MM.1S (cell line): ENCODE measurements around the gene GAK.

Experiments
- DNase-seq: peaks from one replicate; pipeline ENCODE4 v3.0.0-alpha.2; 2015
- H2AFZ ChIP-seq: fragments of 300-600 bp; sonication (generic); 2 replicates; pipeline ENCODE4 v1.6.0; 2016; ENCODE audit warnings: antibody characterized with exemption, low read length
- H3F3A ChIP-seq: fragments of 300-600 bp; sonication (generic); 2 replicates; pipeline ENCODE4 v1.6.1; 2016; ENCODE audit warnings: mild to moderate bottlenecking, antibody characterized with exemption, low read length, moderate library complexity, mixed read lengths; ENCODE audit not compliant: insufficient read depth
- H3K27ac ChIP-seq: fragments of 300-600 bp; sonication (generic); 2 replicates; pipeline ENCODE4 v1.5.1; 2016; ENCODE audit warnings: mild to moderate bottlenecking, low read length
- H3K27me3 ChIP-seq: fragments of 300-600 bp; sonication (generic); replicated peaks from 2 replicates; pipeline ENCODE4 v1.6.0; 2016; ENCODE audit warnings: low read length; ENCODE audit not compliant: insufficient read depth
- H3K36me3 ChIP-seq: fragments of 300-600 bp; sonication (generic); replicated peaks from 2 replicates; pipeline ENCODE4 v1.6.1; 2016; ENCODE audit warnings: mild to moderate bottlenecking, low read length, mixed read lengths; ENCODE audit not compliant: insufficient read depth
- H3K4me1 ChIP-seq: fragments of 300-600 bp; sonication (generic); 2 replicates; pipeline ENCODE4 v1.6.1; 2016; ENCODE audit warnings: low read length, mixed read lengths
- H3K4me2 ChIP-seq: fragments of 300-600 bp; sonication (generic); 2 replicates; pipeline ENCODE4 v1.6.0; 2016; ENCODE audit warnings: low read depth, low read length
- H3K4me3 ChIP-seq: fragments of 300-600 bp; sonication (generic); 2 replicates; pipeline ENCODE4 v1.5.1; 2016; ENCODE audit warnings: low read length, mixed read lengths
- H3K79me2 ChIP-seq: fragments of 300-600 bp; sonication (generic); 2 replicates; pipeline ENCODE4 v1.6.1; 2016; ENCODE audit warnings: mixed run types, low read length, mixed read lengths
- H3K9ac ChIP-seq: fragments of 300-600 bp; sonication (generic); 2 replicates; pipeline ENCODE4 v1.6.1; 2016; ENCODE audit warnings: low read length, mixed read lengths
- H3K9me2 ChIP-seq: fragments of 300-600 bp; sonication (generic); replicated peaks from 2 replicates; pipeline ENCODE4 v1.6.1; 2016; ENCODE audit warnings: mild to moderate bottlenecking, low read length, mixed read lengths; ENCODE audit not compliant: insufficient read depth
- H3K9me3 ChIP-seq: fragments of 300-600 bp; sonication (generic); replicated peaks from 2 replicates; pipeline ENCODE4 v1.6.1; 2016; ENCODE audit warnings: mild to moderate bottlenecking, low read length, mixed read lengths; ENCODE audit not compliant: insufficient read depth
- H4K20me1 ChIP-seq: fragments of 300-600 bp; sonication (generic); 2 replicates; pipeline ENCODE4 v1.6.1; 2016; ENCODE audit warnings: mild to moderate bottlenecking, low read length, moderate library complexity, mixed read lengths; ENCODE audit not compliant: insufficient read depth
- EZH2 ChIP-seq: fragments of 300-600 bp; sonication (generic); optimal IDR thresholded peaks from 2 replicates; pipeline ENCODE3; 2017; ENCODE audit warnings: low read depth, mild to moderate bottlenecking, antibody characterized with exemption, low read length, mixed read lengths
- EZH2phosphoT487 ChIP-seq: fragments of 300-600 bp; sonication (generic); IDR thresholded peaks from 2 replicates; pipeline ENCODE4 v1.6.1; 2018; ENCODE audit warnings: antibody characterized with exemption, low read length
- TF ChIP-seq, protein P1 (sequence below): fragments of 300-600 bp; sonication (generic); IDR thresholded peaks from 2 replicates; pipeline ENCODE4 v1.5.1; 2016; ENCODE audit warnings: antibody characterized with exemption, low read length, mixed read lengths

The GAK gene

GRCh38 chr4:974668-975067 lies 42.6 kb upstream of the GAK start:
- H3F3A ChIP-seq: no peaks in the 10 kb centered on the region
- no peaks in the 10 kb centered on the region for H3K4me1 ChIP-seq
- no peaks in the 10 kb centered on the region for H4K20me1 ChIP-seq
- H3K4me2 ChIP-seq: no peak overlapping the region
- H2AFZ ChIP-seq: no peak overlapping the region
- no peaks in the 10 kb centered on the region for H3K79me2 ChIP-seq
- no peaks in the 10 kb centered on the region for H3K27me3 ChIP-seq
- H3K9ac ChIP-seq: no peak overlapping the region
- no peak overlapping the region for H3K4me3 ChIP-seq
- no peak overlapping the region for H3K27ac ChIP-seq
- H3K9me3 ChIP-seq: no peaks in the 10 kb centered on the region
- H3K9me2 ChIP-seq: no peaks in the 10 kb centered on the region
- TF ChIP-seq EZH2: no peak
- no peak for DNase-seq
- no peaks in the 10 kb centered on the region for H3K36me3 ChIP-seq

DNA sequence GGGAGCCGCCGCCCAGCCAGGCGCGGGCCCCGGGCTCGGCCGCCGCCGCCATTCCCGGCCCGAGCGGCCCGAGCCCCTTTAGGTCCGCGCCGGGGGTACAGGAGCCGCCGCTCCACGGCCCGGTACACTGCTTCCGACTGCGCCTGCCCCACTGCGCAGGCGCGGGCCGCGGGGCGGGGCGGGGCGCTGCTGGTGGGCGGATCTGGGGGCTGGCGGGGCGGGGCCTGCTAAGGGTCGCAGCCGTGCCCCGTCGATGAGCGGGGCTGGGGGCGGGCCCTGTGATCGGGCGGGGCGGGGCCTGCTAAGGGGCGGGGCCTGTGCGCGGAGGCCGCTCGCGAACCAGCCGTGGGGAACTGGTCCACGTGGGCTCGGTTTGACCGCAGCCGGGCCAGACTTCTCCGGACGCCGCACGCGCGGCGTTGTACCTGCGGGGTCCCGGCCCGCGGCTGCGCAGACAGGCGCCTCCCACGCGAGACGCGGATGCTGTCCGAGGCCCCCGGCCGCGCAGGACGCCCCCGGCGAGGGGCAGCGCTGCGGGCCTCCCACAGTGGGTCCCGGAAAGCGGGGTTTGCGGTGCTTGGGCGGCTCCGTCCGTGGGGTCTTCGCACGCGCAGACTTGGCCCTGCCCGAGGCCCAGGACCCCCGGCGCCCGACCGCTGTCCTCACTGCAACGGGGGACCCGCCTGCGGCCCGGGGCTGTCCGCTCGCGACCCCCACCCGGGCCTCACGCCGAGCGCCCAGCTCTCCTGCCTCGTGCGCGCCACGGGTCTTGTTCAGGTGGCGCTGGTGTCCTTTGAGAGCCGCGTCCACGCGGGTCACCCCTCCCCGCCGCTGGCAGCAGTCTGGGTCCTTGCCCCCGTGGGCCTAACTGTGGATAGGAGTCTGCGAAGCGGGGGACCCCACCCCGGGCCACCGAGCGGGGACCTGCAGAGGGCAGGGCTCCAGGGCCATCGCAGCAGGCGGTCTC lies 41.6 kb upstream of the GAK start, which contains the start of gene DGKQ:
TSS of gene DGKQ (minus strand) at position 139 of the 967 bp plus-strand sequence. CDS start at position 52, 87 bp downstream.
- H3K9ac ChIP-seq: no peak within 1 kb of the TSS

DNA sequence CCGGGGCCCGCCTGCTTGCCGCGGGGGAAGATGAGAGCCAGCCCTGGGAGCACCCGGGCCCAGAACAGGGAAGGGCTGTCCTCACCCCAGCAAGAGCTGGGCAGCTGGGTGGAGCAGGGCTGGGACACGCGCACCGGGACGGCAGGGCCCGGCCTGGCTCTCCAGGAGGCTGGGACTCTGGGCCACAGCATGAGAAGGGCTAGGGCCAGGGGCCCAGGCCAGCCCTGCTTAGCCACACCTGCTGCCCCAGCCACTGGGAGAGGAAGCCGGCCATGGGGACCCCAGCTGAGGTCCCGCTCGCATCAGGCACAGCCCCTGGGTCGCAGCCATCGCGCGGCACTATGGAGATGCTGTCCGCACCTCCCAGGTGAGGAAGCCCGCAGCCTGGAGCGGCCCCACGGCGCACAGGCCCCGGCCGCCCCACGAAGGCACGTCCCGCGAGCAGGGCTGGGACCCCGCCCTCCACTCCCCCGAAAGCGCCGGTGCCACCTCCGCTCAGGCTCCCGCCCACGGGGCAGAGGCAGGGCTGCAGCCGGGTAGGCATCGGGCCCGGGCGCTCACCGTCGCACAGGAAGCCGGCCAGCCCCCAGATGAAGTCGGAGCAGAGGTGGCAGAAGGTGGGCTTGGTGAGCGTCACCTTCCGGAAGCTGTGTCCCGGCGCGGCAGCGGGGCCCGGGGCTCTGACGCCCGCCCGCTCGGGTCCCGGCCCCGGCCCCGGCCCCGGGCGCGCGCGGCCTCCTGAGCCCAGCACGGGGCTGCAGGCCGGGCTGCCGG lies 40.7 kb upstream of the GAK start:
- H3K36me3 ChIP-seq: no peaks in the 10 kb centered on the region
- H3K79me2 ChIP-seq: no peaks in the 10 kb centered on the region
- H3K27ac ChIP-seq: no peak overlapping the region
- no peak for DNase-seq
- no peak overlapping the region for H3K4me3 ChIP-seq
- H3K9me2 ChIP-seq: no peaks in the 10 kb centered on the region
- no peaks in the 10 kb centered on the region for H3F3A ChIP-seq
- H3K9me3 ChIP-seq: no peaks in the 10 kb centered on the region
- H2AFZ ChIP-seq: no peak overlapping the region
- H3K27me3 ChIP-seq: no peaks in the 10 kb centered on the region
- no peaks in the 10 kb centered on the region for H4K20me1 ChIP-seq
- no peak overlapping the region for H3K4me2 ChIP-seq
- H3K4me1 ChIP-seq: no peaks in the 10 kb centered on the region
- TF ChIP-seq, protein P1, sequence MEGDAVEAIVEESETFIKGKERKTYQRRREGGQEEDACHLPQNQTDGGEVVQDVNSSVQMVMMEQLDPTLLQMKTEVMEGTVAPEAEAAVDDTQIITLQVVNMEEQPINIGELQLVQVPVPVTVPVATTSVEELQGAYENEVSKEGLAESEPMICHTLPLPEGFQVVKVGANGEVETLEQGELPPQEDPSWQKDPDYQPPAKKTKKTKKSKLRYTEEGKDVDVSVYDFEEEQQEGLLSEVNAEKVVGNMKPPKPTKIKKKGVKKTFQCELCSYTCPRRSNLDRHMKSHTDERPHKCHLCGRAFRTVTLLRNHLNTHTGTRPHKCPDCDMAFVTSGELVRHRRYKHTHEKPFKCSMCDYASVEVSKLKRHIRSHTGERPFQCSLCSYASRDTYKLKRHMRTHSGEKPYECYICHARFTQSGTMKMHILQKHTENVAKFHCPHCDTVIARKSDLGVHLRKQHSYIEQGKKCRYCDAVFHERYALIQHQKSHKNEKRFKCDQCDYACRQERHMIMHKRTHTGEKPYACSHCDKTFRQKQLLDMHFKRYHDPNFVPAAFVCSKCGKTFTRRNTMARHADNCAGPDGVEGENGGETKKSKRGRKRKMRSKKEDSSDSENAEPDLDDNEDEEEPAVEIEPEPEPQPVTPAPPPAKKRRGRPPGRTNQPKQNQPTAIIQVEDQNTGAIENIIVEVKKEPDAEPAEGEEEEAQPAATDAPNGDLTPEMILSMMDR: no peak
- TF ChIP-seq EZH2: no peak
- no peak for TF ChIP-seq EZH2phosphoT487
- H3K9ac ChIP-seq: no peak overlapping the region

More for the DNA sequence above, 41.6 kb upstream of the GAK start, which contains the start of gene DGKQ:
- H3K9me3 ChIP-seq: no peaks in the 10 kb centered on the region
- TF ChIP-seq, protein P1: no peak
- no peak for TF ChIP-seq EZH2phosphoT487
- no peak for TF ChIP-seq EZH2
- H4K20me1 ChIP-seq: no peaks in the 10 kb centered on the region
- no peak within 1 kb of the TSS for H2AFZ ChIP-seq
- no peak for DNase-seq
- no peaks in the 10 kb centered on the region for H3K9me2 ChIP-seq
- no peaks in the 10 kb centered on the region for H3F3A ChIP-seq
- H3K27ac ChIP-seq: no peak within 1 kb of the TSS
- no peaks in the 10 kb centered on the region for H3K4me1 ChIP-seq
- no peaks in the 10 kb centered on the region for H3K27me3 ChIP-seq
- H3K4me2 ChIP-seq: no peak within 1 kb of the TSS
- no peaks in the 10 kb centered on the region for H3K79me2 ChIP-seq
- no peak within 1 kb of the TSS for H3K4me3 ChIP-seq
- H3K36me3 ChIP-seq: no peaks in the 10 kb centered on the region
